ENCODE results near the gene DFFB.

- TF ChIP-seq CTCF (IDR thresholded peaks at IDR 0.05 in 2 of 3, conservative IDR thresholded peaks at IDR 0.05 in 1 of 3; ENCODE audit: borderline replicate concordance in 1 of 3, insufficient read depth in 1 of 3, low read depth in 2 of 3, low read length in 2 of 3) (no peak), REST (IDR thresholded peaks at IDR 0.05; ENCODE audit: low read depth) (no peak), TCF7L2 (IDR thresholded peaks at IDR 0.05; ENCODE audit: borderline replicate concordance, extremely low read depth, insufficient read depth, insufficient read length) (no peak), POLR2A (IDR thresholded peaks at IDR 0.05; ENCODE audit: borderline replicate concordance, extremely low read depth, insufficient read depth, insufficient read length) (no peak), EZH2 (IDR thresholded peaks at IDR 0.05) (no peak), YY1 (IDR thresholded peaks at IDR 0.05; ENCODE audit: extremely low read depth, insufficient replicate concordance, low read depth, low read length) (no peak), EGR1 (IDR thresholded peaks at IDR 0.05; ENCODE audit: low read depth) (no peak)
Measured at GRCh38 chr1:3838788-3839187, 18.5 kb upstream of the DFFB start.
